ENCODE measurements around the gene KCNJ9. TPM values are rescaled to one million over a fixed set of nuclear protein-coding genes. Genes with fewer than 3 reads are reported as not detected.

Gene KCNJ9
- total RNA-seq, 1 experiment from 2014 or later: 0.09 TPM

- Histone ChIP-seq H3K4ac (ENCODE audit: low read depth, low read length) (no peak overlapping the region), H2BK20ac (ENCODE audit: low read depth, low read length, poor library complexity, severe bottlenecking) (no peak overlapping the region), H4K8ac (replicated peaks; ENCODE audit: insufficient read length, low read depth, low read length) (no peak overlapping the region), H3K9me3 (ENCODE audit: control insufficient read depth, low read depth, low read length) (no peaks in the 10 kb centered on the region), H4K5ac (ENCODE audit: insufficient read length, low read depth, low read length) (no peak overlapping the region), H2BK15ac (ENCODE audit: low read depth, low read length) (no peak overlapping the region), H3K18ac (ENCODE audit: insufficient read length, low read depth, low read length) (no peak overlapping the region), H3K4me1 (ENCODE audit: insufficient read depth, low read length) (0 out of 2 replicates have a peak, but pooled peaks cover 1% of the 10 kb centered on the region), H4K91ac (ENCODE audit: insufficient read length, low read depth, low read length) (no peak overlapping the region), H4K20me1 (ENCODE audit: control insufficient read depth, insufficient read depth, insufficient read length) (no peaks in the 10 kb centered on the region), H3K56ac (ENCODE audit: insufficient read length, low read depth, low read length) (no peak overlapping the region), H3K4me2 (ENCODE audit: insufficient read depth, insufficient read length, low read length) (no peak overlapping the region), H3K27ac (ENCODE audit: insufficient read length, low read depth, low read length) (no peak overlapping the region), H3K14ac (ENCODE audit: insufficient read depth, low read length) (no peak overlapping the region), H2BK12ac (ENCODE audit: insufficient read length, low read depth, low read length) (no peak overlapping the region), H2AFZ (ENCODE audit: low read length) (no peak overlapping the region), H3K9ac (ENCODE audit: extremely low read depth, insufficient read length, low read length) (no peak overlapping the region), H3K27me3 (ENCODE audit: insufficient read depth, low read length) (no peaks in the 10 kb centered on the region), H2BK120ac (ENCODE audit: low read depth, low read length, poor library complexity, severe bottlenecking) (no peak overlapping the region), H3K79me2 (ENCODE audit: insufficient read depth, low read length) (no peaks in the 10 kb centered on the region), H3K79me1 (ENCODE audit: insufficient read depth, low read depth, low read length, poor library complexity, severe bottlenecking) (no peaks in the 10 kb centered on the region), H3T11ph (ENCODE audit: low read length) (no peak overlapping the region), H2BK5ac (ENCODE audit: insufficient read length, low read length) (no peak overlapping the region), H2AK5ac (ENCODE audit: insufficient read length, low read length) (no peak overlapping the region), H3K23ac (ENCODE audit: insufficient read length, low read depth, low read length) (no peak overlapping the region), H3K23me2 (ENCODE audit: insufficient read length, low read depth, low read length, poor library complexity, severe bottlenecking) (no peaks in the 10 kb centered on the region)
- H3K9me3 Mint-ChIP-seq: no peaks in the 10 kb centered on the region
- no CpG with 5 or more reads among the region's 8 CpGs for WGBS (ENCODE audit: extremely low coverage, insufficient read length, low lambda C conversion rate)
- H3K27ac Mint-ChIP-seq: peak overlapping the region in 1 of 3 experiments; percentile 41; a peak in 1 of 7 replicates
- peaks cover 0 to 6% of the 10 kb centered on the region in 2 experiments; a peak in 2 of 4 replicates for H3K4me1 Mint-ChIP-seq
- H3K27me3 Mint-ChIP-seq (ENCODE audit: low read depth): peaks cover 3% of the 10 kb centered on the region
- H3K36me3 Mint-ChIP-seq (ENCODE audit: insufficient read depth in 1 of 3, low read depth in 3 of 3): peaks cover 0 to 78% (median 73%) of the 10 kb centered on the region in 3 experiments; a peak in 6 of 7 replicates
- no peak for TF ChIP-seq CTCF (conservative IDR thresholded peaks at IDR 0.05)
- no peak for DNase-seq
- no peak overlapping the region for H3K4me3 Mint-ChIP-seq
These were observed 56.0 kb downstream of the KCNJ9 start for GRCh38 chr1:160137216-160137862.
